GM12878 (cell line): ENCODE measurements around the gene RPS16. TPM values are rescaled to one million over a fixed set of nuclear protein-coding genes. Genes with fewer than 3 reads are reported as not detected.

Source experiments
- ATAC-seq: fragments of 200-7000 bp; cut with Tn5 transposase; 3 replicates; pipeline ENCODE4 v1.9.1; 2020; ENCODE audit warnings: mild to moderate bottlenecking, moderate library complexity
- BruUV-seq: library from RNA; stranded (reverse); fragments of 400-500 nt; replicated peaks from 2 replicates; lab custom pipeline; 2021; lab: Mats Ljungman, UMichigan
- CTCF ChIA-PET: fragments of 300-600 bp; sonication (Branson Sonifier 250); formaldehyde crosslinking; extraction: SDS; loops from one replicate; lab custom pipeline; 2021; ENCODE audit warnings: inconsistent platforms; lab: Yijun Ruan, JAX
- POLR2A ChIA-PET: fragments of 350-600 bp; formaldehyde crosslinking; extraction: SDS; loops from one replicate; lab custom pipeline; 2021; ENCODE audit warnings: inconsistent platforms; lab: Charles Lee
- RAD21 ChIA-PET: fragments of 300-600 bp; sonication (Branson Sonifier 250); formaldehyde crosslinking; loops from one replicate; lab custom pipeline; 2023; ENCODE audit warnings: antibody characterized with exemption; ENCODE audit not compliant: unreplicated experiment; lab: Charles Lee
- SMC1A ChIA-PET: fragments of 300-600 bp; sonication (Branson Sonifier 250); formaldehyde crosslinking; loops from one replicate; lab custom pipeline; 2023; ENCODE audit not compliant: unreplicated experiment, uncharacterized antibody; lab: Charles Lee
- DNase-seq: peaks from one replicate; pipeline ENCODE4 v3.0.0-alpha.2; 2011; ENCODE audit warnings: low read depth, low spot score
- FAIRE-seq: peaks from 3 replicates; lab custom pipeline; 2011; peaks lifted over from hg19 to GRCh38; lab: Jason Lieb, UNC
- H2AFZ ChIP-seq: 2 replicates; pipeline ENCODE4 v1.6.0; 2011; ENCODE audit warnings: low read depth, low read length, control low read depth; ENCODE audit not compliant: control insufficient read depth
- H3K27ac ChIP-seq: 2 replicates; pipeline ENCODE4 v1.5.1; 2011; ENCODE audit warnings: control low read depth; ENCODE audit not compliant: control insufficient read depth, insufficient read depth
- H3K27me3 ChIP-seq, 2 experiments: replicated peaks in 1 of 2; 2 replicates each; pipeline versions ENCODE4 v1.6.0 to v1.6.1; 2011; ENCODE audit warnings: low read length in 1 of 2; ENCODE audit not compliant: control insufficient read depth in 2 of 2, insufficient read depth in 2 of 2
- H3K36me3 ChIP-seq, 2 experiments: 2 replicates each; pipeline ENCODE4 v1.5.1; 2011; ENCODE audit warnings: low read length in 1 of 2; ENCODE audit not compliant: control insufficient read depth in 2 of 2, insufficient read depth in 2 of 2
- H3K4me1 ChIP-seq: 2 replicates; pipeline ENCODE4 v1.6.1; 2011; ENCODE audit warnings: mild to moderate bottlenecking, low read length, moderate library complexity, mixed read lengths; ENCODE audit not compliant: control insufficient read depth, insufficient read depth
- H3K4me2 ChIP-seq: 2 replicates; pipeline ENCODE4 v1.6.0; 2011; ENCODE audit warnings: control low read depth; ENCODE audit not compliant: control insufficient read depth, insufficient read depth
- H3K4me3 ChIP-seq: fragments of 200-600 bp; sonication (generic); 2 replicates; pipeline ENCODE4 v1.5.1; 2016
- H3K79me2 ChIP-seq: 2 replicates; pipeline ENCODE4 v1.6.0; 2011; ENCODE audit warnings: low read length; ENCODE audit not compliant: control insufficient read depth, insufficient read depth
- H3K9ac ChIP-seq: 2 replicates; pipeline ENCODE4 v1.8.0; 2011; ENCODE audit warnings: low read length, control low read depth, mixed read lengths; ENCODE audit not compliant: control insufficient read depth, insufficient read depth
- H3K9me3 ChIP-seq: replicated peaks from 3 replicates; pipeline ENCODE4 v1.5.1; 2011; ENCODE audit warnings: mild to moderate bottlenecking, low read length; ENCODE audit not compliant: control insufficient read depth, insufficient read depth
- H4K20me1 ChIP-seq: 2 replicates; pipeline ENCODE4 v1.6.0; 2011; ENCODE audit not compliant: control insufficient read depth, insufficient read depth
- BACH1 ChIP-seq: fragments of 450-650 bp; IDR thresholded peaks from 2 replicates; pipeline ENCODE4 v1.6.1; 2017; ENCODE audit warnings: mild to moderate bottlenecking, borderline replicate concordance
- CEBPB ChIP-seq, 2 experiments: fragments of 150-350 bp in 1 of 2; IDR thresholded peaks; 2 replicates each; pipeline ENCODE4 v1.6.1; 2012 to 2014; ENCODE audit warnings: low read depth in 2 of 2, low read length in 2 of 2, borderline replicate concordance in 1 of 2, inconsistent platforms in 1 of 2
- E2F4 ChIP-seq: IDR thresholded peaks from 2 replicates; pipeline ENCODE4 v1.6.1; 2012; ENCODE audit warnings: low read depth, low read length, improper control_type of control experiment
- MTA3 ChIP-seq: IDR thresholded peaks from 2 replicates; pipeline ENCODE4 v1.6.1; 2012; ENCODE audit warnings: low read length, inconsistent platforms, borderline replicate concordance
- NKRF ChIP-seq: fragments of 450-650 bp; conservative IDR thresholded peaks from 2 replicates; pipeline ENCODE4 v1.6.1; 2017; ENCODE audit warnings: mild to moderate bottlenecking, moderate library complexity
- NR2C1 ChIP-seq: fragments of 450-650 bp; IDR thresholded peaks from 2 replicates; pipeline ENCODE4 v1.6.1; 2017; ENCODE audit warnings: antibody characterized with exemption, mild to moderate bottlenecking, moderate library complexity
- POLR2AphosphoS2 ChIP-seq: IDR thresholded peaks from 2 replicates; pipeline ENCODE4 v1.6.1; 2011; ENCODE audit warnings: low read depth, mild to moderate bottlenecking, low read length, improper control_type of control experiment, moderate library complexity
- RBBP5 ChIP-seq: fragments of 200-600 bp; sonication (generic); conservative IDR thresholded peaks from 2 replicates; pipeline ENCODE4 v1.6.1; 2016
- ZNF592 ChIP-seq: fragments of 450-650 bp; IDR thresholded peaks from 2 replicates; pipeline ENCODE4 v1.6.1; 2017; ENCODE audit warnings: mild to moderate bottlenecking, moderate library complexity
- WGBS: methylation state at CpG from one replicate; pipeline ENCODE4 v1.1.6; 2016; ENCODE audit warnings: low lambda C conversion rate; ENCODE audit not compliant: insufficient replicate concordance, insufficient coverage; ENCODE audit errors: missing lambda C conversion rate; 5-methylcytosine and 5-hydroxymethylcytosine counted together
- in situ Hi-C: fragments of 300-500 bp; cut with MboI; formaldehyde crosslinking; loops from 9 replicates; pipeline ENCODE4 v1.14.3; 2018; ENCODE audit warnings: mixed read lengths
- intact Hi-C: fragments of 100-400 bp; cut with micrococcal nuclease; formaldehyde crosslinking; loops from one replicate; pipeline ENCODE4 v1.14.2; 2022; ENCODE audit not compliant: unreplicated experiment
- polyA plus RNA-seq, 11 experiments: library from polyadenylated mRNA; depleted of rRNA in 4 of 11; unstranded in 6 of 11; stranded (reverse) in 5 of 11; fragments of >200 nt; fragmentation: Nextera tagmentation in 4 of 11; fragmentation: Illumina TruSeq in 1 of 11; extraction: Ambion mirVana in 4 of 11; extraction: Trizol in 1 of 11; gene quantifications; 1 replicate in 1 of 11; 2 replicates in 10 of 11; pipeline versions ENCODE4 v1.2.1 to v1.2.3, GENCODE V29; 2011 to 2016; ENCODE audit warnings: inconsistent platforms in 2 of 11, missing spikeins in 2 of 11, low read depth in 1 of 11
- total RNA-seq, 4 experiments: library from RNA; depleted of rRNA in 3 of 4; stranded (reverse); fragments of >200 nt in 3 of 4; fragmentation: Illumina TruSeq in 1 of 4; extraction: Trizol in 1 of 4; gene quantifications; 2 replicates each; pipeline versions ENCODE4 v1.2.1 to v1.2.3, GENCODE V29; 2013 to 2021

The RPS16 gene
- total and polyA plus RNA-seq, 10 of the 15 experiments (the other 5 are each of a cell fraction or from before 2014, with no cell fraction given) = 148 to 4,810 (median 2,343) TPM

GRCh38 chr19:39416152-39417120, 19.3 kb downstream of the RPS16 start:
- H3K4me3 ChIP-seq = no peak overlapping the region
- no peaks in the 10 kb centered on the region for H4K20me1 ChIP-seq
- intact Hi-C loops (loop anchor here (10.0 kb wide), 1 partner anchor 118 kb away; the partner anchor contains the start of gene EID2B), in situ Hi-C loops (no loop called here)
- no peak overlapping the region for H3K27ac ChIP-seq
- TF ChIP-seq NR2C1 (no peak), MTA3 (no peak), POLR2AphosphoS2 (no peak), NKRF (no peak), RBBP5 (no peak), ZNF592 (no peak), E2F4 (no peak), CEBPB (IDR thresholded peaks at IDR 0.05; ENCODE audit: borderline replicate concordance in 1 of 2, low read depth in 2 of 2, low read length in 2 of 2) (no peak), BACH1 (no peak)
- 83% methylated on average over 22 of the region's 27 CpGs for WGBS
- ATAC-seq (no peak), DNase-seq (no peak), FAIRE-seq (no peak)
- H3K9ac ChIP-seq = no peak overlapping the region
- CTCF ChIA-PET = interaction anchor here (1.0 kb wide), 1 partner anchor 20 kb away, joined by 3 read pairs; no protein-coding TSS in a partner anchor
- H3K9me3 ChIP-seq = no peaks in the 10 kb centered on the region
- SMC1A ChIA-PET = interaction anchor here (1.0 kb wide), 1 partner anchor 11 kb away, joined by 5 read pairs; no protein-coding TSS in a partner anchor
- POLR2A ChIA-PET = interaction anchor here (0.6 to 1.2 kb wide), 5 partner anchors 11 to 28 kb away, joined by 3 to 8 read pairs (median 3); no protein-coding TSS in a partner anchor
- H3K4me2 ChIP-seq = no peak overlapping the region
- H3K79me2 ChIP-seq = peaks cover 26% of the 10 kb centered on the region
- BruUV-seq = no TSS peak
- H2AFZ ChIP-seq = no peak overlapping the region
- no peaks in the 10 kb centered on the region for H3K27me3 ChIP-seq
- RAD21 ChIA-PET = interaction anchor here (1.3 kb wide), 1 partner anchor 19 kb away, joined by 3 read pairs; the partner anchor contains the start of gene RPS16
- H3K36me3 ChIP-seq = peaks cover 6 to 8% of the 10 kb centered on the region in 2 experiments; a peak in 3 of 4 replicates
- H3K4me1 ChIP-seq = peaks cover 2% of the 10 kb centered on the region
